HG03159 (cell line): Measurements from ENCODE around the gene RPL10A.

Experiments used
- ATAC-seq: cut with Tn5 transposase; IDR thresholded peaks from one replicate; pipeline ENCODE4 v1.9.1; 2021; ENCODE audit warnings: mild to moderate bottlenecking, moderate library complexity; ENCODE audit not compliant: unreplicated experiment

Gene RPL10A

GRCh38 chr6:35489995-35490791 is 22.0 kb downstream of the RPL10A start:
- ATAC-seq: no peak

DNA sequence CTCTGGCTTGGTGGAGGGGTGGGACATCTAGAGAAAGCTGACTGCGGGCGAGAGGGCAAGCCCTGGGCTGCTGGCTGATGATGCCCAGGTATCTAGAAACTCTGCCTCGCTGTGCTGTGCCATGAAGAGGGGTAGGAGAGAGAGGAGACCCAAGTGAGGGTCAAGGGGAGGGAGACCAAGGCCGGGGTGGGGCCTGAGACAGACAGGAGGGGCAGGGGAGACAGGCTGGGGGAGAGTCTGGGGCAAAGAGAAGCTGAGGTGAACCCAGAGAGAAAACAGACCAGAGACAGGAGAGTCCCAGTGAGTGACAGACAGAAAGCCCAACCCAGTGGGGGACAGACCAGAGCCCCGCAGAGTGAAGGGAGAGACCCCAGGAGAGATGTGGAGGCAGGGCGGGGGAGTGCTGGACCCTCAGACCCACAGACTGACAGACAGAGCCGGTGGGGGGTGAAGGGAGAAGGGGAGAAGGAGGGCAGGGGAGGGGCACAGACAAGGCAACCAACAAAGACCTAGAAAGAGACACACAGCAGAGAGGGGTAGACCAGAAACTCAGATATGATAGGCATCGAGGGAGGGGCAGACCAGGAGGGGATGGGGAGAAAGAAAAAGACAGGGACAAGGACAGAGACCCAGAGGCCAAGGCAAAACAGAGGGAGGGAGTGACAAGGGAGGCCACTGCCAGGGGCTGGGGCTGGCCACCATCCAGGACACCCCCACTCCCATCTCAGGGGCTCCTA is 22.8 kb downstream of the RPL10A start:
- ATAC-seq: no peak

- no peak for ATAC-seq
Measured at GRCh38 chr6:35491558-35492257, 23.5 kb downstream of the RPL10A start.

- no peak for ATAC-seq
Measured at GRCh38 chr6:35492258-35492973, 24.2 kb downstream of the RPL10A start.

- ATAC-seq: no peak
Measured at GRCh38 chr6:35492974-35493284, 24.7 kb downstream of the RPL10A start.

- no peak for ATAC-seq
Measured at GRCh38 chr6:35493307-35493983, 25.2 kb downstream of the RPL10A start.

DNA sequence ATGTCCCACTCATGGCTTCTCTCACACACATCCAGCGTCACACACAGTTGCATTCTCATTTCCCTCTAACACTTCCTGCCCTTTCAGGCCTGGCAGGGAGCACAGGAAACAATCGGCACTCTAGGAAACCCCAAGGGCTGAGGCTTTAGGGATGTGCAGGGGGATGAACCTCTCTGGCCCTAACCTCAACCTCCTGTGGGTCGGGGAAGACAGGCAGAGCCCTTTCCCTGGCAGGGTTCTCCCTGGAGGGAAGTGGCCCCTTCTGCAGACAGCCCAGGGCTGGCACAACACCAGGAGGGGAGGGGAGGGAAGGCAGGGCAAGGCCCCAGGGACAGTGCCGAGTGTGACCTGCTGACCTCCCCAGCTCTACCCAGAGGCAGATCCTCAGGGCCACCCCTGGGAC is 26.0 kb downstream of the RPL10A start:
- no peak for ATAC-seq

DNA sequence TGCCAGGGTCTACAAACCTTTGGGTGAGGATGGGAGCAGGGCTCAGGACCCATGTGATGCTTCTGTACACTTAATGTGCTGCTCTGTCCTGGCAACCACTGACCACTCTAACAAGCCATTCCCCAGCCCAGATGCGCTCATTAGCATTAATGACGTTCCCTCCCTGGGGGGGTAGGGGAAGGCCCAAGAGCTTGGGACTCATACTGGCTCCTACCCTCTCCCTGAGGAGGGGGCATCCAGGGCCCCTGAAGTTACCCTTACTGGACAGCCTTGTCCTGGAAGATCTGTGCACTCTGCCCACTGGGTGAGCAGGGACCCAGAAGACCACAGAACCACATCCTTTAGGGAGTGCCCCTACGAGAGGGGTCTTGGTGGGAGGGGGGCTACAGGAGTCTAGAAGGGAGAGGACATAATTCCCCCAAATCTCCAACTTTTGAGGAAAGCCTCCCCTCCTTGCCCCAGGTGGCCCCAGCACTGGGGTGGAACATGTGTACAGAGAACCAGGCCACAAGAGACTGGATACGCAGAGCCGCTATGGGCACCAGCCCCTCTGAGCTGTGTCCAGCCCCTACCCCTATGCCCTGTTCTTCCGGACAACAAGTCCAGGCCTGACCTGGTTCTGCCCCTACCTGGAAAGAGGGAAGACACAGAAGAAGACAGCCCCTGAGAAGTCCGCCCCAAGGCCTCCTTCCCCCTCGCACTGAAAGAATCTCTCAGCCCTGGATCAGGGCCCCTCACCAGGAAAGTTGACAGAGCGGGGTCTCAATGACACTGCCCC is 27.2 kb downstream of the RPL10A start:
- no peak for ATAC-seq

DNA sequence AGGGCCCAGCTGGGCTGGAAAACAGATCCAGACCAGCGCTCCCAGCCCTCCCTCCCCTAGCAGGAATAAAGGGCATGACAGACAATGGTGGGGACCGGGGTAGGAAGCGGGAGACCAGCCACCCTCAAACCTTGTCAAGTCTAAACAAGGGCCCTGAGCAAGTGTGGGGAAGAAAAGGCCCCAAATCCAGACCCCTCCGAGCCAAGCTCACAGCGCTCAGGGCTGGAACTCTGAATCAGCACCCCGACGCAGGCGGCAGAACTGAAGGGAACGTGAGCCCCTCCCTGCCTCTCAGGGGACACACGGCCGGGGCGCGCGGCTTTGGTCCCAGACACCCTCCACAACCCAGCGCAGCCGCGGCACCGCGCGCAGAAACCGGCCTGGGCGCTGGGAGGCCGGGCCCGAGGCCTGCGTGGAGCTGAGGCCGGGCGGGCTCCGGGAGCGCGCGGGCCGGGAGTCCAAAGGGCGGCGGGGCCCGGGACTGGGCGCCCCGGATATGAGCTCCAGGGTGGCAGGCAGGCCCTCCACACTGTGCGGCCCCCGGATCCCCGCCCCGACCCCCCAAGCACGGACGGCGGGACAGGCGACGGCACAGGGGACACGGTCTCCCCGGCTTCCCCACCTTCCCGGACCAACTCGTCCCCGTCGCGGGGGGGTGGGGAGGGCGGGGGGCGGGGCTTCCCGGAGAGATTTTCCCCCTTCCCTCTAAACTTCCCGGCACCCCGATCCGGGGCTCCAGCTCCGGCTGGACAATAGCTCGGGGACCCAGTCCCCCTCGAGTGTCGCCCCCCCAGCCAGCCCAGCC is 28.0 kb downstream of the RPL10A start:
- ATAC-seq: no peak

DNA sequence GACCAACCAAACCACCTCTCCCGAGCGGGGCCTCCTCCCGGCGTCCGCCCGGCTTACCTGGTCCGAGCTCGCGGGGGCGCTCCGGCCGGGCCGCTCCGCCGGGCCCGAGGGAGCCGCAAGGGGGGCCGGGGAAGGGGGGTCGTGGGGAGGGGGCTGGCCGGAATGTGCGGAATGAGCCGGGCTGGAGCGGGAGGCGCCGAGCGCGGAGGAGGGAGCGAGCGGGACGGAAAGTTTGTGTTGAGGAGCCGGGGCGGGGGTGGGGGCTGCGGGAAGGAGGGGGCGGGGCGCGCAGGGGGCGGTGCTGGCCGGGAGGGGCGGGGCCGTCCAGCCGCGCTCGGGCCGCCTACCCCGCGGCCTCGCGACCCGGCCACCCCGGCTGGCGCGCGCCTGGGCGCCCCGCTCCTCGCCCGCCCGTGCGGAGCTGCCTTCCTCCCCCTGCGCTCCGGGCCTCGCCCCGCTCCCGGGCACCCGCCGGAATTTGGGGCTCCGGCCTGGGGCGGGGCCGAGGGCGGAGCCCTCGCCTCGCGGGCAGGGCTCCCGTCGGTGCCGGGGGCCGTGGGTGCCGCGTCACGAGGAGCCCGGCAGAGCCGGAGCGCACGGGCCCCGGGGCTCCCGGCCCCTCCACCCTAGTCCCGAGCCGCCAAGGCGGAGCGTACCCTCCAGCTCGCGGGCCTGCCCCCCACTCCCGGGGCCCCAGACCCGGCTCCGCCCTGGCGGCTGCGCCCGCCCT is 28.8 kb downstream of the RPL10A start, which contains the start of gene TEAD3:
Gene TEAD3 (minus strand): TSS at position 239 of the 730 bp plus-strand sequence.
- peak; percentile 53 for ATAC-seq

DNA sequence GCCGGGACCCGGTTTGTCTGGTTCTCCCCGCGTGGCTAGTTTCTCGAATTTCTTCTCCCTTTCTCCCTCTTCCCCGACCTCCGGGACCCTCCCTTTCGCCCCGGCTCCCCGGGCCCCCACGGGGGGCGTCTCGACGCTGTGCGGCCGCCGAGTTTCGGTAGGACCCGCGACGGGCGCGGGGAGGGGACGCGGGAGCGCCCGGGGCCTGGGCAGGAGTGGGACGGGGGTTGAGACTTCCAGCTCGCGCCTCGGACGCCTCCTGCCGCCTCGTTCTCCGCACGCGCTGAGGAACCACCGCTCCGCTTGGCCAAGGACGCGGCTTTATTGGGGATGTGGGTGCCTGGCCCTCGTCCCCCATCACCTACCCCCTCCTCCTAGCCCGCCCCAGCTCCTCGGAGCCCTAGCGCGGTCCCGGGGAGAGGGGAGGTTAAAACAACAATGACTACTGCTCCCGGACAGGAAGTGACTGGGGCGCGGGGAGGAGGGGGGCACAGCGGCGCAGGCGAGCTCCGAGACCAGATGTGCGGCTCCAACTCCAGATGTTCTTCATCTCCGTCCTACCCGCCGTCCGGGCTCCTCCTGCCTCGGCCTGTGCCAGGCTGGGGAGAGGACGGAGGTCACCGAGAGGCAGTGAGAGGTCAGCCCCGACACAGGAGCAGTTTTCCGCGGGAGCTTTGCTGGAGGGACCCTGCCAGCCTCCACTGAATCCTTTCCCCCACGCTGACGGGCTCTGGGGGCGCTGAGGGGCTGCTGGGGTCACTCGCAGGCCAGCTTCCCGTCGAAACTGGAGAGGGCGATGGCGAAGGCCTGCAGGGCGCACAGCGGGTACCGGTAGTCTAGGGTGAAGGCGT is 29.6 kb downstream of the RPL10A start:
- ATAC-seq: no peak

- no peak for ATAC-seq
Measured at GRCh38 chr6:35498422-35499067, 30.3 kb downstream of the RPL10A start.

DNA sequence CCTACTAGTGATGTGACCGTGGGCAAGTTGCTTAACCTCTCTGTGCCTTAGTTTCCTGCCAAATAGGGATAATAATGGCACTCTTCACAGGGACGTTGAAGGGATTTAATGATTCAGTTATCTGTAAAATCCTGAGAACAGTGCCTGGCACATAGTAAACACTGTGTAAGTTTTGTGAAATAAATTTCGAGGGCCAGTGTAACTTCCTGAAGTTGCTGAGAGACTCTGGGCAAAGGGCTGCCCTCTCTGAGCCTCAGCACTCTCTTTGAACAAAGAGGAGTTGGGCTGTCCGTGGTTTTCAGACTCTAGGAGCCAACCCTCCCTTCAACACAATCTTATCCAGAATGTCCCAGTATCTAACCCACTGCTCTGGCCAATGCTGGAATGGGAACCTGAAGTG is 31.2 kb downstream of the RPL10A start:
- no peak for ATAC-seq

- no peak for ATAC-seq
Measured at GRCh38 chr6:35500782-35501181, 32.6 kb downstream of the RPL10A start.

- ATAC-seq: no peak
Measured at GRCh38 chr6:35501784-35502183, 33.6 kb downstream of the RPL10A start.

GRCh38 chr6:35503534-35503933 is 35.3 kb downstream of the RPL10A start:
- no peak for ATAC-seq

DNA sequence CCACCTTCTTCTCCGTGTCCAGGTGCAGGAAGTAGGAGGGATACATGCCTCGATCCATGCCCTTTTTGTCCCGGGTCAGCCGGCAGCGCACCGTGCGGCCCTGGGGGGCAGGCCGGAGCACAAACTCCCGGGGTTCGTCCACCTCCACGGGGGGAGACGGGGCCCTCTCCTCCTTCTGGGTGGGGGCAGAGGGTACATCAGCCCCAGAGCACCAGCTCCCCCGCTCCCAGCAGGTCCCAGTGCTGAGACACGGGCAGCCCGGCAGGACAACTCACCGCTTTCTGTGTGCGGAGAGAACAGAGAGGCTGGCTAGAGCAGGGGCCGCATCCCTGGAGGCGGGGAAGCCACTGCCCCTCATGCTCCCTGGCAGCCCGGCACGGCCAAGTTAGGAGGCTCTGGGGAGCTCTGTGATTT is 37.8 kb downstream of the RPL10A start:
- no peak for ATAC-seq
